SIG-M5 treated with dmso at 0.1 percent for 504 hours (cell line): ENCODE data around the gene SENP2.
A peak's percentile ranks its signal among the peaks of the same experiment; 100 is the strongest.
"Not testable (repeated sequence)": the region's sequence is repeated elsewhere in the genome, so short reads cannot be mapped to it uniquely, and the experiment has no call there.

ENCODE experiments used
- DNase-seq: peaks from one replicate; lab custom pipeline; 2025; ENCODE audit not compliant: unreplicated experiment; lab: John Stamatoyannopoulos, UW

The SENP2 gene

GRCh38 chr3:185585518-185585858 is 607 bp upstream of the SENP2 start:
- no peak for DNase-seq

GRCh38 chr3:185586686-185587039 is 568 bp downstream of the SENP2 start:
- DNase-seq = no peak

- no peak for DNase-seq
Measured at GRCh38 chr3:185594073-185594472, 8.0 kb downstream of the SENP2 start.

GRCh38 chr3:185595526-185595925 is 9.4 kb downstream of the SENP2 start:
- DNase-seq = peak; percentile 88

GRCh38 chr3:185605566-185605965 is 19.5 kb downstream of the SENP2 start:
- no peak for DNase-seq

GRCh38 chr3:185606196-185606595 is 20.1 kb downstream of the SENP2 start:
- DNase-seq = no peak

GRCh38 chr3:185613016-185613415 is 26.9 kb downstream of the SENP2 start:
- DNase-seq = no peak

GRCh38 chr3:185623939-185624665 is 38.0 kb downstream of the SENP2 start:
- no peak for DNase-seq

- DNase-seq = no peak
Measured at GRCh38 chr3:185625784-185626183, 39.7 kb downstream of the SENP2 start.

- no peak for DNase-seq
Measured at GRCh38 chr3:185629554-185630181, 43.6 kb downstream of the SENP2 start.

GRCh38 chr3:185630182-185630622 is 44.1 kb downstream of the SENP2 start:
- no peak for DNase-seq

- no peak for DNase-seq
Measured at GRCh38 chr3:185631108-185631507, 45.0 kb downstream of the SENP2 start.

GRCh38 chr3:185631508-185632206 is 45.6 kb downstream of the SENP2 start:
- no peak for DNase-seq

GRCh38 chr3:185632996-185633395 is 46.9 kb downstream of the SENP2 start:
- DNase-seq = no peak

GRCh38 chr3:185637388-185637787 is 51.3 kb downstream of the SENP2 start:
- no peak for DNase-seq

- not testable (repeated sequence) for DNase-seq
Measured at GRCh38 chr3:185638651-185639050, 52.6 kb downstream of the SENP2 start.

- DNase-seq = no peak
Measured at GRCh38 chr3:185639632-185640206, 53.6 kb downstream of the SENP2 start.

GRCh38 chr3:185640308-185640707 is 54.2 kb downstream of the SENP2 start:
- DNase-seq = no peak

GRCh38 chr3:185645191-185645590 is 59.1 kb downstream of the SENP2 start:
- DNase-seq = not testable (repeated sequence)

- no peak for DNase-seq
Measured at GRCh38 chr3:185645596-185646381, 59.7 kb downstream of the SENP2 start.
